GM18873 (cell line): ENCODE results near the gene TTLL3.
"Not testable (repeated sequence)": the region's sequence is repeated elsewhere in the genome, so short reads cannot be mapped to it uniquely, and the experiment has no call there.

Source experiments
- ATAC-seq: cut with Tn5 transposase; IDR thresholded peaks from one replicate; pipeline ENCODE4 v1.9.1; 2021; ENCODE audit warnings: mild to moderate bottlenecking, moderate library complexity, moderate number of reproducible peaks; ENCODE audit not compliant: unreplicated experiment, low FRiP score

TTLL3 gene

GRCh38 chr3:9863058-9863772 is 53.2 kb downstream of the TTLL3 start:
- ATAC-seq = no peak

GRCh38 chr3:9864200-9864927 is 54.3 kb downstream of the TTLL3 start:
- ATAC-seq = no peak

- ATAC-seq = not testable (repeated sequence)
Measured at GRCh38 chr3:9865125-9865637, 55.1 kb downstream of the TTLL3 start.

GRCh38 chr3:9866639-9867038 is 56.6 kb downstream of the TTLL3 start:
- ATAC-seq = no peak

- ATAC-seq = no peak
Measured at GRCh38 chr3:9867106-9867505, 57.0 kb downstream of the TTLL3 start.

GRCh38 chr3:9869955-9870354 is 59.9 kb downstream of the TTLL3 start:
- no peak for ATAC-seq

GRCh38 chr3:9870978-9871377 is 60.9 kb downstream of the TTLL3 start:
- no peak for ATAC-seq

- not testable (repeated sequence) for ATAC-seq
Measured at GRCh38 chr3:9872067-9872466, 62.0 kb downstream of the TTLL3 start.

- ATAC-seq = no peak
Measured at GRCh38 chr3:9875448-9875847, 65.4 kb downstream of the TTLL3 start.

- not testable (repeated sequence) for ATAC-seq
Measured at GRCh38 chr3:9876255-9876654, 66.2 kb downstream of the TTLL3 start.

- no peak for ATAC-seq
Measured at GRCh38 chr3:9876991-9877390, 66.9 kb downstream of the TTLL3 start.

- no peak for ATAC-seq
Measured at GRCh38 chr3:9878700-9879099, 68.6 kb downstream of the TTLL3 start.

GRCh38 chr3:9879830-9880549 is 69.9 kb downstream of the TTLL3 start, which contains the start of gene CIDEC:
TSS of gene CIDEC (minus strand) at chr3:9880253. CDS start at chr3:9878486, 1,767 bp downstream.
- no peak for ATAC-seq

- ATAC-seq = no peak
Measured at GRCh38 chr3:9881441-9881840, 71.4 kb downstream of the TTLL3 start.

- ATAC-seq = no peak
Measured at GRCh38 chr3:9883706-9884554, 73.9 kb downstream of the TTLL3 start.

- ATAC-seq = no peak
Measured at GRCh38 chr3:9884555-9885165, 74.6 kb downstream of the TTLL3 start.
